ENCODE data around the gene AMPH.

GRCh38 chr7:38524786-38525185, 106.4 kb downstream of the AMPH start:
- TF ChIP-seq CTCF (IDR thresholded peaks at IDR 0.05) = no peak
- TF ChIP-seq POLR2A (IDR thresholded peaks at IDR 0.05) = no peak

Data from testis (tissue), 2 donors.